HG03025 (cell line): Measurements from ENCODE around the gene PRRC2A.

Experiments used
- ATAC-seq: cut with Tn5 transposase; IDR thresholded peaks from one replicate; pipeline ENCODE4 v1.9.1; 2021; ENCODE audit warnings: mild to moderate bottlenecking, moderate library complexity; ENCODE audit not compliant: unreplicated experiment, low FRiP score

PRRC2A gene

DNA sequence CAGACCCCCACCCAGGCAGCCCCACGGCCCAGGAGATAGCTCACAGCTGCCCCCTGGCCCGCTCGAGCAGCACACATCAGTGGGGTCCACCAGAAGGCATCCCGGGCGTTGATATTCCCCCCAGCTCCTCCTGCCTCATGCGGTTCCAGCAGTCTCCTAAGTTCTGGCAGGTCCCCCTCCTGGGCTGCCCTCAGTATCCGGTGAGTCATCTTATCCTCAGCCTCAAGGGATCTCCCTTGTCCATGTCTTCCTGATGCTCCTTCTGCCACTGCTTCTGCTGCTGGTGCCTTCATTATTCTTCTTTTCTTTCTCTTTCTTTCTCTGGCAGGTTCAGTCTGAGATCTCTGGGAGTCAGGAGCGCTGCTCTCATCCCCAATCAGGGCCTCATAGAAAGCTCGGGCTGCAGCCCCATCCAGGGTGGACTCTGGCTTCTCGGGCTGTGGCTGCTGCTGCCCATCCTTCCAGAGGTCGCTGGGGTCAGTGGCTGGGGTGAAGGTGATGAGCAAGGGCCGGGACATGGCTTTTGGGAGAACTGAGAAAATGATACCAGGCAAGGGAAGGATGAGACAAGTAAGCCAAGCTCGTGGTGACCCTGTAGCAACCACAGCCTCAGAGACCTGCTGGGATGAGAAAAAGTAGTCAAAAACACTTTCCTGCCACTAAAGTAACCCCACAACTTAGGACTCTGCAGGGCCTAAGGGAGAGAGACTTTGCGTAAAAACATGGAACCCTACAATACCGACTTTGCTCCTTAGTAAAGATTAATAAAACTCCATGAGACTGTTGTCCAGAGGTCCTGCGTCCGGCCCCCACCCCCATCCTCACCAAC is 43.7 kb downstream of the PRRC2A start:
- no peak for ATAC-seq

DNA sequence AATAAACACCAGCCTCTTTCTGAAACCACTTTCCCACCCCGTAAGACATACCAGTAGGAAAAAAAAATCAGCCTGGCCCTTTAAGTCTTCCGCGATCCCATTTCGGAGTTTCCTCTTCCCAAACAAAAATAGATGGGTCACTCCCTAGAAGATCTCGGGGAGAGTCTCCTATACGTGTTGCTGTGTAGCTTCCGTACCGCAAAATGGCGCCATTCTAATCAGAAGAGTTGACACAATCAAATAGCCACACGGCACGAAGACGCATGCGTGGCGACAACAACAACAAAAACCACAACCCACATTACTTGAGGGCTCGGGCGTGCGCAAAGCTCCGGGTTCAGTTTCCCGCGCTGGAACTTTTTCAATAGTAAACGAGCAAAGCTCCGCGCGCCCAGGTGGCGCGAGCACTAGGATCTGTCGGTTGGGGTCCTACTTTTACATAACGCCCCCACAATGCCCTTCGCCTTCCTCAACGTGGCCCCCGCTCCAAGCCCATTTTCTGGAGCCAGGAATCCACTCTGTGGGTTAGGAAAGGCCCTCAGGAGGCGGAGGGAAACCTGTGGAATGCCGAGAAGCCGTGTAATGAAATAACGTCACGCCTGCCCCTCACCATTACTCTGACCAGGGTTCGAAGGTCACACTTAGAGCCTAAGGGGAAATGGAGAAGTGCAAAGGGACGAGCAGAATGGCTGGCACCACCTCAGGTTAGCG is 44.4 kb downstream of the PRRC2A start, which contains the start of gene GPANK1:
TSS of gene GPANK1 (minus strand) at position 208 of the 711 bp plus-strand sequence. CDS start 519 bp downstream, outside the sequence.
- no peak for ATAC-seq

DNA sequence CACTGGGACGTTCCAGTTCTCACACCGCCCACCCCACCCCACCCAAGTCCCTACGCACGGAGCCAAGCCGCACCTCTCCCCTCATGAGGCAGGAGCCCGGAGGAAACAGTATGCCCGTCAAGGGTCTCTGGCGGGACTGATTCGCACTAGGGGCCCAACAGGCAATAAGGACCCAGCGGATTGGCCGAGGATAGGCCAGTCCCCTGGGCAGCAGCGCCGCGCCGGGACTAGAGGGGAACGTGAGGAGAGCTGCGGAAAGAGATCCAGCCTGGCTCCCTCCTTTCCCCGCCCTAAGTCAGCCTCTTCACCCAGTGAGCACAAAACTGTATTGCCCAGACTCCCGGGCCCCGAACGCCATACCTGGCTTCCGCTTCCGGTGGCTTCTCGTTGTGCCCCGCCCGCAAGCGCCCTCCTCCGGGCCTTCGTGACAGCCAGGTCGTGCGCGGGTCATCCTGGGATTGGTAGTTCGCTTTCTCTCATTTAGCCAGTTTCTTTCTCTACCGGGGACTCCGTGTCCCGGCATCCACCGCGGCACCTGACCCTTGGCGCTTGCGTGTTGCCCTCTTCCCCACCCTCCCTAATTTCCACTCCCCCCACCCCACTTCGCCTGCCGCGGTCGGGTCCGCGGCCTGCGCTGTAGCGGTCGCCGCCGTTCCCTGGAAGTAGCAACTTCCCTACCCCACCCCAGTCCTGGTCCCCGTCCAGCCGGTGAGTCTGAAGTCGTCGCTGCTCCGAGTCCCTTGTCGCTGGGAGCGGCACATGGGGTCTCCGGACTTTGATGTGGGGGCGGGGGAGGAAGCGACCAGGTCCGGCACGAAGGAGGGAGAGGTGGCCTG is 45.2 kb downstream of the PRRC2A start, which contains the start of gene CSNK2B:
TSS of gene CSNK2B (plus strand) at position 580 of the 836 bp plus-strand sequence. CDS start 752 bp downstream, outside the sequence.
- peak; percentile 68 for ATAC-seq

DNA sequence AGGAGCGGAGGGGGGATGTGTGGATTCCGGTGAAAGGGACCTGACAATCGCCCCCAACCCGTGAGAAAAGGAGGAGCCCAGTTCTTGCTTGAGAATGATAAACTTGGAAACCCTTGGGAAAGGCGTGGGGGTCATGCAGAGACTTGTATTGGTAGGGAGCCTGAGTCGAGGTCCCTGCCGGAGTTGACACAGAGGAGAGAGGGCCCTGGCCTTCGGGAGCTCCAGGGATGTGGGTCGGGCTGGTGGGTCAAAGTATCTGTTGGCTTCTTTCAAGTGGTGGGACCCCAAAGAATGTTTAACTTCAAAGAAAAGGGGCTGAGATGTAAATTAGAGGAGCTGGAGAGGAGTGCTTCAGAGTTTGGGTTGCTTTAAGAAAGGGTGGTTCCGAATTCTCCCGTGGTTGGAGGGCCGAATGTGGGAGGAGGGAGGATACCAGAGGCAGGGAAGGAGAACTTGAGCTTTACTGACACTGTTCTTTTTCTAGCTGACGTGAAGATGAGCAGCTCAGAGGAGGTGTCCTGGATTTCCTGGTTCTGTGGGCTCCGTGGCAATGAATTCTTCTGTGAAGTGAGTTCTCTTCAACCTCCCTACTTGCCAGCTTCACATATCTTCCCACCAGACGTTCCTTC is 45.9 kb downstream of the PRRC2A start:
- no peak for ATAC-seq

DNA sequence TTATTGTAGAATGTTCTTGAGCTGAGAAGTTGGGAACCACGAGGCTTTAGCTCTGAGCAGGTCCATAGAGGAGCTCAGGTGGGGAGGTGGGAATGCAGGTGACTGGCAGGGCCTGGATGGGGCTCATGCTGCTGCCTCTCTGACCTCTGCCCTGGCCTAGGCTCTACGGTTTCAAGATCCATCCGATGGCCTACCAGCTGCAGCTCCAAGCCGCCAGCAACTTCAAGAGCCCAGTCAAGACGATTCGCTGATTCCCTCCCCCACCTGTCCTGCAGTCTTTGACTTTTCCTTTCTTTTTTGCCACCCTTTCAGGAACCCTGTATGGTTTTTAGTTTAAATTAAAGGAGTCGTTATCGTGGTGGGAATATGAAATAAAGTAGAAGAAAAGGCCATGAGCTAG is 49.2 kb downstream of the PRRC2A start, which contains the start of gene LY6G5B:
TSS of gene LY6G5B (plus strand) at position 301 of the 400 bp plus-strand sequence. CDS start 975 bp downstream, outside the sequence.
- no peak for ATAC-seq

DNA sequence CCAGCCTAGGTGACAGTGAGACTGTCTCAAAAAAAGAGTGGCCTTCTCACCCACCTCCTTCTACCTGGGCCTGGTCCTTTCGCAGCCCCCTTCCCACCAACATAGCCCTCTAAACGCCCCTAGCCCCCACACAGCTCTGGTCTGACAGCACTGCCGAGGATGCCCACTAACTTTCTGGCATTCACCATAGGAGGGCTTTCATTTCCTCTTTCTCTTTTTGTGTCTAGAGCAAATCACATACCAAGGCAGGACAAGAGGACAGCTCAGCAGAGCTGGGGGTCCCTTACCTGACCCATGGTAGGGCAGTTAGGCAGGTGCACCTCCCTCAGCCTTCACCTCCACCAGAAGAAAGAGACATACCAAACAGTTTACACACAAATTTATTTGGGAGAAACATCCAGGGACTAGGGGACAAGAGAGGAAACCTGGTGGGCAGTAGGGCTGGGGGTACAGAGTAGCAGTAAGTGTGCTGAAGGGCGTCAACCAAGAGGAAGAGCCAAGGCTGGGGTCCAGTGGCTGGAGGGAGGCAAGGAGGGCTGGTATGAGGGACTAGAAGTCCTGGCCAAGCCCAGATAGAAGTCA is 55.9 kb downstream of the PRRC2A start:
- no peak for ATAC-seq

DNA sequence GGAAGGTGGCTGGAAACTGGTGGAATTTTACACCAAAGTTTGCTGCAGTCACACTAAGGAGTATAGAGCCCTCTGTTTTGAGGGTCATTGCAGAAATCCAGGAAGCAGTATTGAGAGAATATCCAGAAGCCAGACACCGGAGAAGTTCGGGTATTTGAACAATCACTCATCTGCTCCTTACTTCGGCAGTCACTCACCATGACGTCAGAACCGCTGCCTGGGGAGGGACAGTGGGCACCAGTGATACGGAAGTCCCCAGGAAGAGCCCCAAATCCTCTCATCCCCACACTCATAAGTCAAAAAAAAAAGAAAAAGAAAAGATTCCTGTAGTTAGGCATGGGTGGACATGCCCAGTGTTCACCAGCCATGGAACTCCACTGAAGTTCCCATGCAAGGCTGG is 56.4 kb downstream of the PRRC2A start:
- no peak for ATAC-seq

DNA sequence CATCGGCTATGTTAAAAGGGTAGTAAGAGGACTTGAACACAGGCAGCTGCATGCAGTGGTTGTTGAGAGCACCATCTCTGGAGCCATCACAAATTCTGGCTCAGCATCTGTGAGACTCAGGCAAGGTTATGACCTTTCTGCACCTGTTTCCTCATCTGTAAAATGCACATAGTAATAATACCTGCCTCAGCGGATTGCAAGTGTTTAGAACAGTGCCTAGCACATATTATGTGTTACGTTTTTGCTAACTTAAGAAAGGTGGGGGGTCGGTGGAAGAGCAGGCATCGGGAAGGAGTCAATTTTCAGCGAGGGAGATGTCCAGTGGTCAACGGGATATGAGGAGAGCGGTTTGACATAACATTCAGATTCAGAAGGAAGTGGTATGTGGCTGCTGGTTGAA is 57.4 kb downstream of the PRRC2A start:
- no peak for ATAC-seq

DNA sequence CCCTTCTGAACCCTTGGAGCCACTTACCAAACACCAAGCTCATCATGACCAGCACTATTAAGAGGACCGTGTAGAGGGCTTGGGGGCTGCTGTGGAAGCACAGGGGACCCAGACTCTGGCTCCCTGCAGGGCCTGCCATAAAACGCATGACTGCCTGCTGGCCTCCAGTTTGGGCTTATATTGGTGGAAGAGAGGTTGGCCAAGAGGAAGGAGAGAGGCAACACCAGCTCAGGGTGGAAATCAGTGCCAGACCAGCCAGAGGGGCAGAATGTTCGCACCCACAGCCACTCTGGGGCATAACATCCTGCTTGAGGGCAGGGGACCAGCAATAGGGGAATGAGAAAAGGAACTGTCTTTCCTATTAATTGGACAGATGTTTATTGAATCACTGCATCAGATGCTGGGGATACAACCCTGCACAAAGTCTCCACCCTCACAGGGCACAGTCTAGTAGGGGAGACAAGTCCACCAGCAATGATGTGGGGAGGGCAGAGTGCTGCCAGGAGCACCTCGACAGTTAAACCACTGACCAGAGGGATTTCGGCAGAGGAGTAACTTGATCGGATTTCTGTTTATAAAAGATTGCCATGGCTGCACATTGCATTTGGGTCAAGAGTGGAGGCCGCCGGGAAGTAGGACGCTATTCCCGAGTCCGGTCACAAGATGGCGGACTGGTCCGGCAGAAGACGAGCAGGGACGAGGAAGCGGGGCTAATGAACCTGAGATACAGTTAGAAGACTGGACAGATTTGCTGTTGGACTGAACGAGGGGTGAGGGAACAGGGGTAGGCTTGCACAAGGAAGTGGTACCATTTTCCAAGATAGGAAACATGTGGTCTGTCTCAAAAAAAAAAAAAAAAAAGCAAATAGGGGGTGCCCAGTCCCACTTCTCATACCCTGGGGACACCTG is 60.0 kb downstream of the PRRC2A start, which contains the start of gene LY6G5C:
TSS of gene LY6G5C (minus strand) at position 842 of the 909 bp plus-strand sequence. CDS start at position 148, 694 bp downstream.
- no peak for ATAC-seq

DNA sequence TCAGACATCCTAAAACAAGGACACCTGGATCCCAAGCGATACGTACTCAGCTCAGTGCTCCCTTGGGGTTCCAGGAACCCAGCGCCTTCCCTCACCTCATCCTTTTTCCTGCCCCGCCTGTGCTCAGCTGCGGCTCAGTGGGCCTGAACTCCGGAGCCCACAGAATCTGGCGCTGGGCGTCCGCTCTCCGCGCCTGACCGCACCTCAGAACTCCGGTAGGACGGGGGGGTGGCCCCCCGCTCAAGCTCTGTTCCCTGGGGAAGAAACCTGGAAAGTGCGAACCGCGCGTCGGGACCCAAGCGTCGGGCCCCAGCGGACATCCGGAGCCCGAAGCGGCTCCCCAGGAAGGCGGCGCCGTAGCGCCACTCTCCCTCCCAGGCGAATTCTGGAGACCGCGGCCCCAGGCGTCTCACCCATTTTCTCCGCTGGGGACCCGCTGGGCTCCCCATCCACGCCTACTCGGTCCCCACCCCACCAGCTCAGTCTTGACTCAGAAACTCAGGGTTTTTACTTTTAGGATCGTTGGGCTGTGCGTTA is 60.7 kb downstream of the PRRC2A start:
- ATAC-seq, result no peak

DNA sequence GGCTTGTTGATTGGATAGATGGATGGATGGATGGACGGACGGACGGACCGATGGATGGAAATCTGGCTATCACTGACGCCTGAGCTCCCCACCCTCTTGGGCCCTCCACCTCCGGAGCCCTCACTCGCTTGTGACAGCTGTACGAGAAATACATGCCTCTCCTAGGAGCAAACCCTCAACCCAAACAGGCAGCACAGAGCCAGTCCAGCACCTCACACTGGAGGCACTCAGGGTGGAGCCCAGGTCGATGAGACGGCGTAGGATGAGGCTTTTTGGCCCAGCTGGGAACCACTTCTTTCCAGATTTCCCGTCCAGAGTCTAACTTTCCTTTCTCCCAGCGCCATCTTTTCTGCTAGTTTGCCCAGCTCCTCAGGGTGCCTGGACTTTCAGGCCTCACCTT is 63.1 kb downstream of the PRRC2A start:
- ATAC-seq, result no peak

DNA sequence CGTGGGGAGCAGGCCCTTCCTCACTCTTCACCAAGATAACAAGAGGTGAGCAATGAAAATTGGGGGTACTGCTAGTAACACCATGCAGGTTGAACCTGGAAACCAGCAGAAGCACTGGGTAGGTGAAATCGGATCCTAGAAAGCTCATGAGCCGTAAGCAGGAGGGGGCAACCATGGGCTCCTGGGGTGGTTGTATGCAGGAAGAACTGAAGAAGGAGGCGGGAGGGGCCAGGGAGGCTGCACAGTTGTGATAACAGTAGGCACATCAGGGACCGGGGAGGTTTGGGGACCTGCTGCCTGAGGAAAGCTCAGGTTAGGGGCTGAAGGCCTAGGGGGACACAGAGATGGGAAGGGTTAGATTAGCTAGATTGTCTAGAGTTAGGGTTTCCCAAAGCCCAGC is 66.0 kb downstream of the PRRC2A start:
- no peak for ATAC-seq

DNA sequence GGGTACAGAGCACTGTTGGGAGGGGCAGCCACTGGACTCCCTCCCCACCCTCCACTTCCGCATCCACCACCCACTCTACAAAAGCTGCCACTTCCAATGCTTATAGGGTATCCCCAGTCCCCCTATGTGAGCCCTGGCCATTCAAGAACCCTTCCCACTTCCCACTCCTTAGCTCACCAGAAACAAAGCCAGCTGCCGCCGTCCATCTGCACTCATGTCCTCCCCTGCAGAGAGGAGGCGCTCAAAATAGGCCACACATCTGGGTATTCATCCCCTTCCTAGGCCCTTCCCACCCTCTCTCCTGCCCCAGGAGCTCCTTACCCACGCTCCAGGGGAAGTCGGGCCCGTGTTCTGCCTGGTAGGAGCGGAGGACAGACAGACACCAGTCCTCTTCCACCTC is 66.8 kb downstream of the PRRC2A start:
- no peak for ATAC-seq
